HCT116 (cell line): ENCODE results near the gene ZNF429. TPM values are rescaled to one million over a fixed set of nuclear protein-coding genes. Genes with fewer than 3 reads are reported as not detected.

ENCODE experiments used
- ATAC-seq: fragments of 200-7000 bp; cut with Tn5 transposase; 2 replicates; pipeline ENCODE4 v1.9.1; 2020; ENCODE audit warnings: mild to moderate bottlenecking, moderate library complexity
- BruUV-seq: library from RNA; stranded (reverse); fragments of 400-500 nt; replicated peaks from 2 replicates; lab custom pipeline; 2021; lab: Mats Ljungman, UMichigan
- CTCF ChIA-PET: fragments of 300-600 bp; sonication (Branson Sonifier 250); formaldehyde crosslinking; loops from one replicate; lab custom pipeline; 2021; ENCODE audit warnings: antibody characterized with exemption; lab: Charles Lee
- POLR2A ChIA-PET: fragments of 300-600, 350-600 bp; sonication (Branson Sonifier 250); formaldehyde crosslinking; loops from one replicate; lab custom pipeline; 2021; ENCODE audit warnings: antibody characterized with exemption; lab: Charles Lee
- RAD21 ChIA-PET, 2 experiments: fragments of 300-600 bp; sonication (Branson Sonifier 250); formaldehyde crosslinking; loops; one replicate each; lab custom pipeline; 2023; ENCODE audit warnings: low total read pairs in 2 of 2; ENCODE audit not compliant: uncharacterized antibody in 2 of 2, unreplicated experiment in 2 of 2, low non-redundant PET in 1 of 2; lab: Charles Lee
- DNase-seq: peaks from one replicate; pipeline ENCODE4 v3.0.0-alpha.2; 2010; ENCODE audit warnings: low read depth, low spot score
- H2AFZ ChIP-seq: fragments of 200-600 bp; shearing (Covaris generic), sonication (generic); 2 replicates; pipeline ENCODE4 v1.6.1; 2017; ENCODE audit warnings: low read depth, mixed run types, mixed read lengths, antibody characterized with exemption, low read length; ENCODE audit not compliant: poor library complexity, severe bottlenecking
- H3K27ac ChIP-seq: 2 replicates; pipeline ENCODE4 v1.5.1; 2012; ENCODE audit warnings: low read depth, low read length
- H3K27me3 ChIP-seq: fragments of 200-600 bp; sonication (generic); 2 replicates; pipeline ENCODE4 v1.6.1; 2016; ENCODE audit warnings: mixed run types, low read length, mixed read lengths; ENCODE audit not compliant: insufficient read depth
- H3K36me3 ChIP-seq, 2 experiments: fragments of 200-500 bp in 1 of 2; fragments of 200-600 bp in 1 of 2; sonication (Bioruptor generic) in 1 of 2; sonication (generic) in 1 of 2; 2 replicates each; pipeline versions ENCODE4 v1.5.1 to v1.6.1; 2014 to 2016; ENCODE audit warnings: low read length in 2 of 2, inconsistent platforms in 1 of 2, mixed read lengths in 1 of 2, mixed run types in 1 of 2; ENCODE audit not compliant: insufficient read depth in 2 of 2, control insufficient read depth in 1 of 2
- H3K4me1 ChIP-seq, 2 experiments: fragments of 200-600 bp in 1 of 2; sonication (generic) in 1 of 2; 2 replicates each; pipeline versions ENCODE4 v1.5.1 to v1.6.1; 2012 to 2017; ENCODE audit warnings: low read length in 2 of 2, inconsistent platforms in 1 of 2, mild to moderate bottlenecking in 1 of 2, mixed read lengths in 1 of 2, mixed run types in 1 of 2, moderate library complexity in 1 of 2; ENCODE audit not compliant: insufficient read depth in 2 of 2, control insufficient read depth in 1 of 2
- H3K4me2 ChIP-seq: fragments of 200-600 bp; sonication (generic); 2 replicates; pipeline ENCODE4 v1.6.1; 2017; ENCODE audit warnings: mixed run types, low read length, mixed read lengths
- H3K4me3 ChIP-seq, 2 experiments: fragments of 200-600 bp in 1 of 2; sonication (generic) in 1 of 2; replicated peaks in 1 of 2; 2 replicates each; pipeline ENCODE4 v1.5.1; 2011 to 2016; ENCODE audit warnings: low read length in 2 of 2, control low read depth in 1 of 2, low read depth in 1 of 2, mild to moderate bottlenecking in 1 of 2, mixed read lengths in 1 of 2, mixed run types in 1 of 2
- H3K79me2 ChIP-seq: fragments of 200-600 bp; sonication (generic); 2 replicates; pipeline ENCODE4 v1.6.1; 2017; ENCODE audit warnings: mild to moderate bottlenecking, mixed run types, low read length, moderate library complexity, mixed read lengths; ENCODE audit not compliant: insufficient read depth
- H3K9ac ChIP-seq: fragments of 200-600 bp; sonication (generic); 2 replicates; pipeline ENCODE4 v1.6.1; 2016; ENCODE audit warnings: low read length, mixed read lengths
- H3K9me2 ChIP-seq: fragments of 200-600 bp; sonication (generic), shearing (Covaris generic); 2 replicates; pipeline ENCODE4 v1.6.1; 2017; ENCODE audit warnings: mixed run types, mild to moderate bottlenecking, moderate library complexity; ENCODE audit not compliant: insufficient read depth
- H3K9me3 ChIP-seq, 2 experiments: fragments of 200-500 bp in 1 of 2; fragments of 200-600 bp in 1 of 2; sonication (Bioruptor generic) in 1 of 2; sonication (generic) in 1 of 2; 2 replicates each; pipeline ENCODE4 v1.6.1; 2014 to 2017; ENCODE audit warnings: low read length in 2 of 2, mixed read lengths in 2 of 2, inconsistent platforms in 1 of 2, low read depth in 1 of 2, mild to moderate bottlenecking in 1 of 2, mixed run types in 1 of 2, moderate library complexity in 1 of 2; ENCODE audit not compliant: control insufficient read depth in 1 of 2, insufficient read depth in 1 of 2
- H4K20me1 ChIP-seq: fragments of 200-600 bp; sonication (generic), shearing (Covaris generic); 2 replicates; pipeline ENCODE4 v1.6.1; 2017; ENCODE audit warnings: mixed run types, mild to moderate bottlenecking, moderate library complexity; ENCODE audit not compliant: insufficient read depth
- ATF3 ChIP-seq: IDR thresholded peaks from 2 replicates; pipeline ENCODE4 v1.6.1; 2012
- CBX3 ChIP-seq: IDR thresholded peaks from 2 replicates; pipeline ENCODE4 v1.6.1; 2012; ENCODE audit warnings: low read depth
- MAX ChIP-seq: IDR thresholded peaks from 2 replicates; pipeline ENCODE4 v1.6.1; 2012
- RAD21 ChIP-seq: IDR thresholded peaks from 2 replicates; pipeline ENCODE4 v1.6.1; 2012; ENCODE audit warnings: low read depth, mild to moderate bottlenecking
- REST ChIP-seq: IDR thresholded peaks from 2 replicates; pipeline ENCODE4 v1.6.1; 2012; ENCODE audit warnings: low read depth
- SIN3A ChIP-seq: IDR thresholded peaks from 2 replicates; pipeline ENCODE4 v1.6.1; 2012; ENCODE audit warnings: low read depth
- SP1 ChIP-seq: IDR thresholded peaks from 2 replicates; pipeline ENCODE4 v1.6.1; 2012; ENCODE audit warnings: low read depth
- SRF ChIP-seq: IDR thresholded peaks from 2 replicates; pipeline ENCODE4 v1.6.1; 2012; ENCODE audit warnings: low read depth
- intact Hi-C: fragments of 100-400 bp; cut with micrococcal nuclease; formaldehyde crosslinking; loops from 2 replicates; pipeline ENCODE4 v1.10.0; 2022
- total RNA-seq: library from RNA; stranded (reverse); gene quantifications from one replicate; pipeline ENCODE4 v1.2.1, GENCODE V29; 2021; ENCODE audit not compliant: unreplicated experiment

Gene ZNF429
- total RNA-seq, 1 experiment from 2014 or later, result 0.42 TPM

DNA sequence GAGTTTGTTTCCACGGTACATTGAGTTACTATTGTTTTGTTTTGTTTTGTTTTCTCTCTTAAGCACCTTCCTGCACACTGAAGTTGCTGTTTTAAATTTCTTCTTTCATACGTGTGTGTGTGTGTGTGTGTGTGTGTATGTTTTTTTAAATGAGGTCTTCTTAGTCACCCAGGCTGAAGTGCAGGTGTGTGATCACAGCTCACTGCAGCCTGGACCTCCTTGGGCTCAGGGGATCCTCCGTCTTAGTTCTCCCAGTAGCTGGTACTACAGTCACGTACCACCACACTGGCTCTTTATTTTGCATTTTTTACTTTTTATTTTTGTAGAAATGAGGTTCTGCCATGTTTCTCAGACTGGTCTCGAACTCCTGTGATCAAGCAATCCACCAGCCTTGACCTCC is 20.8 kb upstream of the ZNF429 start:
- no peaks in the 10 kb centered on the region for H3K4me1 ChIP-seq
- RAD21 ChIA-PET, result no interaction called here
- no peak overlapping the region for H3K4me2 ChIP-seq
- DNase-seq, result no peak
- CTCF ChIA-PET, result no interaction called here
- no TSS peak for BruUV-seq
- no peak overlapping the region for H3K9ac ChIP-seq
- POLR2A ChIA-PET, result no interaction called here
- no peak for TF ChIP-seq ATF3
- TF ChIP-seq SP1, result no peak
- no peak for TF ChIP-seq SRF
- TF ChIP-seq MAX, result no peak
- no peak for TF ChIP-seq REST
- no peak for TF ChIP-seq CBX3
- no peak for TF ChIP-seq RAD21
- no peak for TF ChIP-seq SIN3A
- ATAC-seq, result no peak
- H3K27me3 ChIP-seq, result no peaks in the 10 kb centered on the region
- H4K20me1 ChIP-seq, result no peaks in the 10 kb centered on the region
- H3K36me3 ChIP-seq, result no peaks in the 10 kb centered on the region
- no peaks in the 10 kb centered on the region for H3K79me2 ChIP-seq
- H3K27ac ChIP-seq, result no peak overlapping the region
- H3K9me2 ChIP-seq, result no peaks in the 10 kb centered on the region
- intact Hi-C loops, result loop anchor here (5.0 kb wide), 1 partner anchor 477 kb away; no protein-coding TSS in a partner anchor
- H3K4me3 ChIP-seq, result no peak overlapping the region
- H2AFZ ChIP-seq, result no peak overlapping the region
- peaks cover 0 to 5% of the 10 kb centered on the region in 2 experiments; a peak in 1 of 4 replicates for H3K9me3 ChIP-seq
